Liver (tissue), 9 donors: Measurements from ENCODE around the gene SIRT2. TPM values are rescaled to one million over a fixed set of nuclear protein-coding genes. Genes with fewer than 3 reads are reported as not detected.

Source experiments
- DNase-seq: peaks from one replicate; pipeline ENCODE4 v3.0.0-alpha.2; 2017; ENCODE audit warnings: low spot score
- H3K27ac ChIP-seq, 2 donors: one replicate each; pipeline ENCODE4 v1.7.0; 2013; ENCODE audit warnings: inconsistent platforms in 2 of 2, low read length in 2 of 2, control low read depth in 1 of 2, low read depth in 1 of 2, mild to moderate bottlenecking in 1 of 2
- H3K27me3 ChIP-seq, 4 donors: one replicate each; pipeline versions ENCODE4 v1.6.1 to v1.7.0; 2013; ENCODE audit warnings: low read length in 3 of 4, inconsistent platforms in 1 of 4, mild to moderate bottlenecking in 1 of 4, moderate library complexity in 1 of 4; ENCODE audit not compliant: control insufficient read depth in 4 of 4, insufficient read depth in 4 of 4
- H3K36me3 ChIP-seq, 4 donors: one replicate each; pipeline versions ENCODE4 v1.6.1 to v1.7.0; 2013; ENCODE audit warnings: low read length in 3 of 4, mild to moderate bottlenecking in 3 of 4, low read depth in 1 of 4, moderate library complexity in 1 of 4; ENCODE audit not compliant: control insufficient read depth in 4 of 4, insufficient read depth in 3 of 4
- H3K4me1 ChIP-seq, 4 donors: one replicate each; pipeline versions ENCODE4 v1.6.1 to v1.7.0; 2013; ENCODE audit warnings: low read length in 3 of 4, mild to moderate bottlenecking in 3 of 4, moderate library complexity in 1 of 4; ENCODE audit not compliant: control insufficient read depth in 4 of 4, insufficient read depth in 4 of 4
- H3K4me3 ChIP-seq, 3 donors: one replicate each; pipeline versions ENCODE4 v1.6.1 to v1.7.0; 2013; ENCODE audit warnings: low read length in 3 of 3, control low read depth in 1 of 3, low read depth in 1 of 3, mild to moderate bottlenecking in 1 of 3
- H3K9ac ChIP-seq, 2 donors: one replicate each; pipeline ENCODE4 v1.7.0; 2013; ENCODE audit warnings: low read length in 2 of 2, mild to moderate bottlenecking in 2 of 2, moderate library complexity in 2 of 2, control low read depth in 1 of 2, low read depth in 1 of 2
- H3K9me3 ChIP-seq, 4 donors: one replicate each; pipeline versions ENCODE4 v1.6.1 to v1.7.0; 2013; ENCODE audit warnings: low read length in 3 of 4; ENCODE audit not compliant: control insufficient read depth in 4 of 4
- ATF3 ChIP-seq: IDR thresholded peaks from 2 replicates; pipeline ENCODE4 v1.6.1; 2016; ENCODE audit warnings: antibody characterized with exemption
- CTCF ChIP-seq: fragments of 150-350 bp; IDR thresholded peaks from 2 replicates; pipeline ENCODE4 v1.5.1; 2017; ENCODE audit warnings: improper control_type of control experiment, low read depth, low read length; ENCODE audit not compliant: missing input control
- EGR1 ChIP-seq, 2 donors: IDR thresholded peaks; 2 replicates each; pipeline ENCODE4 v1.6.1; 2016 to 2018; ENCODE audit warnings: antibody characterized with exemption in 2 of 2, low read depth in 2 of 2
- FOXA2 ChIP-seq: IDR thresholded peaks from 2 replicates; pipeline ENCODE4 v1.6.1; 2016; ENCODE audit warnings: antibody characterized with exemption
- GABPA ChIP-seq, 2 donors: IDR thresholded peaks in 1 of 2; conservative IDR thresholded peaks in 1 of 2; 2 replicates each; pipeline ENCODE4 v1.6.1; 2016; ENCODE audit warnings: antibody characterized with exemption in 2 of 2, mild to moderate bottlenecking in 1 of 2, moderate library complexity in 1 of 2
- HNF4A ChIP-seq, 2 donors: conservative IDR thresholded peaks; 2 replicates each; pipeline ENCODE4 v1.6.1; 2016; ENCODE audit warnings: antibody characterized with exemption in 2 of 2, mild to moderate bottlenecking in 2 of 2
- HNF4G ChIP-seq: IDR thresholded peaks from 2 replicates; pipeline ENCODE4 v1.6.1; 2016; ENCODE audit warnings: antibody characterized with exemption
- JUND ChIP-seq, 2 donors: IDR thresholded peaks; 2 replicates each; pipeline ENCODE4 v1.6.1; 2016; ENCODE audit warnings: antibody characterized with exemption in 2 of 2
- RAD21 ChIP-seq, 2 donors: IDR thresholded peaks; 2 replicates each; pipeline ENCODE4 v1.6.1; 2016; ENCODE audit warnings: antibody characterized with exemption in 2 of 2, mild to moderate bottlenecking in 2 of 2
- RXRA ChIP-seq, 2 donors: IDR thresholded peaks; 2 replicates each; pipeline ENCODE4 v1.6.1; 2017 to 2018; ENCODE audit warnings: antibody characterized with exemption in 2 of 2, mild to moderate bottlenecking in 1 of 2
- YY1 ChIP-seq: IDR thresholded peaks from 2 replicates; pipeline ENCODE4 v1.6.1; 2016; ENCODE audit warnings: antibody characterized with exemption, mild to moderate bottlenecking
- ZBTB33 ChIP-seq: IDR thresholded peaks from 2 replicates; pipeline ENCODE4 v1.6.1; 2016; ENCODE audit warnings: antibody characterized with exemption
- WGBS: extraction: QIAGEN DNeasy Blood & Tissue Kit; methylation state at CpG from one replicate; pipeline ENCODE4 v1.1.7; 2013; 5-methylcytosine and 5-hydroxymethylcytosine counted together
- polyA plus RNA-seq, 2 donors: library from polyadenylated mRNA; stranded (reverse) in 1 of 2; unstranded in 1 of 2; fragments of 200-250 nt in 1 of 2; fragments of >200 nt in 1 of 2; fragmentation: Nextera tagmentation in 1 of 2; extraction: Ambion mirVana in 1 of 2; gene quantifications; one replicate each; pipeline versions ENCODE4 v1.2.1 to v1.2.3, GENCODE V29; 2013 to 2015
- total RNA-seq, 2 donors: library from RNA; depleted of rRNA; stranded (reverse); fragments of >200 nt; gene quantifications; one replicate each; pipeline ENCODE4 v1.2.3, GENCODE V29; 2014
- donor health status: healthy.
- donor health status: healthy.
- donor health status: healthy.
- donor health status: healthy.
- donor health status: healthy.

Gene SIRT2
- total and polyA plus RNA-seq, 4 donors, result 21.8 to 42.2 (median 26.9) TPM

GRCh38 chr19:38904581-38905539, 5.4 kb upstream of the SIRT2 start (continued):
- no peak for TF ChIP-seq CTCF
- peak in 1 of 2 donors; percentile 40 for TF ChIP-seq GABPA (IDR thresholded peaks at IDR 0.05 in 1 of 2, conservative IDR thresholded peaks at IDR 0.05 in 1 of 2)
- TF ChIP-seq HNF4G, result peak; percentile 88
- TF ChIP-seq ZBTB33, result peak; percentile 76
- TF ChIP-seq HNF4A (conservative IDR thresholded peaks at IDR 0.05), result peak; percentile 97 to 98
- TF ChIP-seq FOXA2, result peak; percentile 56

GRCh38 chr19:38901683-38902082, 2.3 kb upstream of the SIRT2 start:
- Histone ChIP-seq H3K4me1 (peaks cover 6 to 40% (median 17%) of the 10 kb centered on the region in 4 donors), H3K36me3 (peaks cover 1 to 8% (median 5%) of the 10 kb centered on the region in 4 donors), H3K27me3 (no peaks in the 10 kb centered on the region), H3K27ac (no peak overlapping the region), H3K9me3 (peaks cover 0 to under 1% (median 0%) of the 10 kb centered on the region in 4 donors), H3K9ac (no peak overlapping the region), H3K4me3 (no peak overlapping the region)
- DNase-seq, result no peak
- 96% methylated on average over 1 of the region's 1 CpG for WGBS
- no peak for TF ChIP-seq YY1

- H3K27me3 ChIP-seq, result no peaks in the 10 kb centered on the region
- no peaks in the 10 kb centered on the region for H3K9me3 ChIP-seq
- H3K4me1 ChIP-seq, result peaks cover 6 to 40% (median 17%) of the 10 kb centered on the region in 4 donors
- H3K27ac ChIP-seq, result peak overlapping the region; percentile 93 to 95
- TF ChIP-seq RXRA (IDR thresholded peaks at IDR 0.05), result peak in 1 of 2 donors; percentile 11
- TF ChIP-seq ATF3, result peak; percentile 72
- TF ChIP-seq EGR1 (IDR thresholded peaks at IDR 0.05; ENCODE audit: low read depth in 2 of 2), result no peak
- peak in 1 of 2 donors; percentile 19 for TF ChIP-seq JUND (IDR thresholded peaks at IDR 0.05)
- peak in 1 of 2 donors; percentile 14 for TF ChIP-seq HNF4A (conservative IDR thresholded peaks at IDR 0.05)
- TF ChIP-seq RAD21 (IDR thresholded peaks at IDR 0.05), result no peak
- no peak for TF ChIP-seq YY1
- peaks cover 0 to 6% (median 4%) of the 10 kb centered on the region in 4 donors for H3K36me3 ChIP-seq
- no peak for DNase-seq
- peak overlapping the region; percentile 24 to 81 (median 80) for H3K4me3 ChIP-seq
- H3K9ac ChIP-seq, result peak overlapping the region; percentile 83 to 91
- 12% methylated on average over 3 of the region's 3 CpGs for WGBS
Observed at GRCh38 chr19:38900743-38901190, 1.3 kb upstream of the SIRT2 start.
